GM19372 (cell line): ENCODE data around the gene KCNQ5.

ENCODE experiments used
- ATAC-seq: cut with Tn5 transposase; IDR thresholded peaks from one replicate; pipeline ENCODE4 v1.9.1; 2021; ENCODE audit warnings: mild to moderate bottlenecking, low read depth, moderate library complexity; ENCODE audit not compliant: unreplicated experiment

The KCNQ5 gene

DNA sequence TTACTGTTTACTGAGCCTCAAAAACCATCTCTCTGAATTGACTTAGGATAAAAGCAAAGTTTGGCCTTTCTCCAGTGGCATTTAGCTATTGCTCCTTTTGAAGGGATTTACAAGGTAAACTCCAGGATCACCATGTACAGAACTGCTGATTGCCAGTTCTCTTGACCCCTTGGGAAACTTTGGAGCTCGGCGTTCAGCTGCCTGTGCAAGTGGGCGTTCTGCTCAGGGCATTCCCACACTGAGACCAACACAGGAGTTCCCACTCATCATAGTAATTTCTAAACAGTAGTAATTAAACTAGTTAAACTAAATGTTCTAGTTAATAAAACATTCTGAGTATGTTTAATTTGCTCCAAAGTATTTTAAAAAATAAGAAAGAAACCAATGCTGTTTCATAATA lies 14.9 kb downstream of the KCNQ5 start:
- no peak for ATAC-seq

DNA sequence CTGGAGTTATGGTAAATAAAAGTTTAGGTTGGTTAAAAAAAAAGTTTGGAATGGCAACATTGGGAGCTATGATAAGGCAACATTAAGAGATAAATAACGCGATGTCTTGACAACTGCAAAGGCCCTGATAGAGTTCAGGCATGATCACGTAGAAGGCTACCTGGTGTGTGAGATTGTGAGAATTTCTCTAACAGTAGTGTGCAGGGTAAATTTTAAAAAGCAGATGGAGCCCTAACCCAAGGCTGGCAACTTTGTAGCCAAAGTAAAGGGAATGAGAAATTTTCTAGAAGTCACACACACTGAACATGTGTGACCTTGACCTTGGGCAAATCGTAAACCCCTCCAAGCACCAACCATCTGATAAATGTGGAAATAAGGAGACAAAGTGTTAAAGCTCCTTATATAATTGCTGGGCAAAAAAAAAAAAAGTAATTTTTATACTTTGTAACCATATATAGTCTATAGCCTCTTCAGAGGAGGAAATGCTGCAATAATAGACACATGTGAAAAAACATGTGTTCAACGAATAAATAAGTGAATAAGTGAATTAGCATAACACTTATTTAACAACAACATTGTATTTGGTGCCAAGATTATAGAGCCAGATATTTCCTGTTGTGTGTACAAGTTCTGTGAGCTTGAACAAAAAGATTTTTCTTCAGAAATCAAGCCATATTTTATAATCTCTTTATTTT lies 18.2 kb downstream of the KCNQ5 start:
- no peak for ATAC-seq

DNA sequence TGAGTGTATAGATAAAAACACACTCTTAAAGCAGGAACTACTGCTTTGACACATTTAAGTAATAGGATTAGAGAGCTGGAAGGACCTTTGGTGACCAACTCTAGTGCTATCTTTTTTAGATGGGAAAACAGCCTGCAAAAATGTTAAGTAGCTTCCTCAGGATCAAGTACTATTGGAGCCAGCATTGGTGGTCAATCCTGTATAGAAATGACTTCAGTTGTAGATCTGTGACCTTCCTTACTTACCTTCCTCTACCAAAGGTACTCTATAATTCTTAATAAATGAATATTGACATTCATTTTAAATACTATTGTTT lies 18.7 kb downstream of the KCNQ5 start:
- ATAC-seq = no peak

DNA sequence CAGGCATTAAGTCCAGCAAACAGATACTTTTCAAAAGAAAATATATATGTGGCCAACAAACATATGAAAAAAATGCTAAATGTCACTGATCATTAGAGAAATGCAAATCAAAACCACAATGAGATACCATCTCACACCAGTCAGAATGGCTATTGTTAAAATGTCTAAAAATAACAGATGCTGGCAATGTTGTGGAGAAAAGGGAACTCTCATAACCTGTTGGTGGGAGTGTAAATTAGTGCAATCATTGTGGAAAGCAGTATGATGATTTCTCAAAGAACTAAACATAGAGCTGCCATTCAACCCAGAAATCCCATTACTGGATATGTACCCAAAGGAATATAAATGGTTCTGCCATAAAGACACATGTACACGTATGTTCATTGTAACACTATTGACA lies 20.6 kb downstream of the KCNQ5 start:
- ATAC-seq = no peak

DNA sequence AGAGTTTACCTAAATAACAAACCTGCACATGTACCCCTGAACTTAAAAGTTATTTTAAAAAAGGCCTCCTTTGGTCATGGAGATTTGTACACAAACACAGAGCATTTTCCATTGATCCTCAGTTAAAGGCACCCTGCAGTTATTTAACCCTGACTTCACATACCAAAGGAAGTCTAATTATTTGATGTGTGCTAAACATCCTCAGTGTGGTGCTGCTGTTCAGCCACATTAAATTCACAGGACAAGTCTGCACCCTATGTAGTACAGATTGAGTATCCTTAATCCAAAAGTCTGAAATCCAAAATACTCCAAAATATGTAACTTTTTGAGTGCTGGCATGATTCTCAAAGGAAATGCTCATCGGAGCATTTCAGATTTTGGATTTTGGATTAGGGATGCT lies 21.4 kb downstream of the KCNQ5 start:
- no peak for ATAC-seq

DNA sequence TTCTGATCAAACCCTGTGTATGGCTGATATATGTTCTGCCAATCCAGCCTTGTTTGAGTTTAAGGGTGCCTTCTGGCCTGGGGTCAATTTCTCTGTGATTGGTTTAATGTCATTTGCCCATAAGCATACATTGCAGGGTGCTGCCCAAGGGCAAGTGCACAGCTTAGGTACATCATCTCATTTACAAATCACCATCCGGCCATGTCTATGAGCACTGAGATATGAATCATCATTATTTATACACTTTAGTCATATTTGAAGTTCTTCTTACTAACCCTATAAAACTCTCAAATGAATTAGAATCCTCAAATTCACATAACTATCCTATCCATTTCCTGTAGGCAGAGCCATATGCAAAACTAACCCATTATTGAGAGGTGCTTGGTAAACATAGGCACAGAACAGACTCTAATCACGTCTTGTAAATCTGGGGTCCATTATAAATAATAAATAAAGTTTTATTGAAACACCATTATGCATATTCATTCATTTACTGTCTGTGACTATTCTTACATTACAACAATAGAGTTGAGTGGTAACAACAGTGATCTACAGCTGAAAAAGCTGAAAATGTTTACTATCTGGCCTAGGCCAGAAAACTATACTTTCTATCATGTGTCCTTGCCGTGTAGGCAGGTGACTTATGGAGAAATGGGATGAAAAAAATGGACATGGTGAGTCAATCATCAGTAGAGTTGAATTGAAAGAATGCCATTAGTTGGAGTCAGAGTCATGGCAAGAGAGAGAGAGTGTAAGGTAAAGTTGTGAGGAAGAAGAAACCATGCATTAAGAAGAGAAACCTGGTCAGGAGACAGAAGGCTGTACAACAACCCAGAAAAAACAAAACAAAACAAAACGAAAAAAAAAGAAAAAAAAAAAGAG lies 25.0 kb downstream of the KCNQ5 start:
- no peak for ATAC-seq

DNA sequence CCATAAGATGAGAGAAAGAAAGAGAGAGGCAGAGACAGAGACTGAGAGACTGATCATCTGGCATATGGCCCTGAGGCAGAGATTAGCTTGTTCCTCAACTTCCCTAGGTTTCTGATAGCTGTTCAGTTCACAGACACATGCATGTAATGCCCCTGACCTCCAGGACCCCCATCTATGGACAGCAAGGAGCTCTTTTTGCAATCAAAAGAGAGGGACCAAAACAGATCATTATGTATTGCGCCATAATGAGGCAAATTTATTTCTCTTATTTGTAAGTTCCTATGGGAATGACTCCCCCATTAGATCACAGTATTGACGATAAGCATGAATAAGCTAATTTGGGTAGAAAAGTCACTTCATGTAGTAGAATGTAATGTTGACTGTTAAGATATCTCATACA lies 25.6 kb downstream of the KCNQ5 start:
- no peak for ATAC-seq

DNA sequence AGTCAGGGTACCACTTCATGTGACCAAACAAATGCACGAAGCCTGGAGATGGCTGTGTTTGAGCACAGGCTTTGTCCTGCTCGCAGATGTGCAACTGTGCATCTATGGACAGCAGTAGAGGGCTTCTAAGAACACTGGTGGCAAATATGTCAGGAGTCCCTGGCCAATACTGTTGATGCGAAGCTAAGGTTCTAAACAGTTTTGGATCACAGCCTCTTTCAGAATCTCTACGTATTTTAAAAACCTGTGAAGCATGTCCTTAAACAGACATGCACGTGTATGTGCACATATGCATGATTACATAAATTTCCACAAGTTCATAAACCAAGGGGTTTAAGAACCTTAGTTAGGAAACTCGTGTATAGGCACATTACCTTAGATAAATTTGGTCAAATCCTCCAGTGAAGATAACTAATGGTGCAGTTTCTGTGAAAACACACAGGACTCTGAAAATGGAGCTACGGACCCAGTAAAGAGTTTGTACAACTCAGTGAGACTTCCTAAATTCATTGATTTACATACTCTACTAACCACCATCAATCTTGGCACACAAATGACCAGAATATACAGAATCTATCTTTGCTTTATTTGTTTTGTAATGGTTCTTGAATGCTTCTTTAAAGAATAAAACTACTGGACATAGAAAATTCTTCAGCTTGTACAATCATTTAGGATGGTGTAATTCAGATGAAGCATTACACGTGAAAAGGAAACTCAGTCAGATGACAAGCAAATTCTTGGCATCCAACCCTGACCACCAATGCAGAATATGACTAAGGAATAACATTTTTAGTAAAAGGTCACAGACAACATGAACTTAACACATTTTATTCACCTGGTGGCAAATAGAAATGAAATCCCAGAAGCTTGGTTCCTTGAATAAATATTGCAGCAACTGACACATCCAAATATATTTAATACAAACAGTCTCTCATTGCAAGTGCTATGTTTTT lies 27.4 kb downstream of the KCNQ5 start:
- peak; percentile 52 for ATAC-seq

DNA sequence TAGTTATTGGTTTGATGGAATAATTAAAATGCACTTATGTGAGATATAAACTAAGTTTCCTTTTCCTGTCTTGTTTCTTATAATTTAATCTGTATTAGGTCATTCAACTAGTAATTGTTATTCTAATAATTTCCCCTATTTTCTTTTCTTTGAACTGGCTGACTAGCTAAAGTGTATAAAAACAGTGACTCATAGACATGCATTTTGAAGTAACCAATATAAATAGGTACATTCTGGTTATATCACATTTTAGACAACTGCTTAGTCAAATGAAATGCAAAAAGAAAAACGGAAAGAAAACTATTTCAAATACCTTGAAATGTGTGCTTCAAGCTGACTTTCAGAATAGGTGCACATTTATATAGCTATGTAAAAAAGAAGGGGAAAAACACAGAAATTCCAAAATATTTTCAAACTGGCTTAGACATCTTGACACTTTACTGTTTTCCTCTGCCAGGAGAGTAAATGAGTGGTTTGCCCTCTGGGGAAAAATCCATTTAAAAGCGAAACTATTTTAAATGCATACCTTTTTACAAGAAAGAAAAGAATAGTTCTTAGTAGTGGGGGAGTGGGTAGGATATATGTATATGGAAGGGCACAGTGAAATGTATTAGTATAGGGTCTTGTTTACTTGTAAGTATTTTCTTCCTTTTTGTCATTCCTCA lies 28.3 kb downstream of the KCNQ5 start:
- ATAC-seq = no peak

DNA sequence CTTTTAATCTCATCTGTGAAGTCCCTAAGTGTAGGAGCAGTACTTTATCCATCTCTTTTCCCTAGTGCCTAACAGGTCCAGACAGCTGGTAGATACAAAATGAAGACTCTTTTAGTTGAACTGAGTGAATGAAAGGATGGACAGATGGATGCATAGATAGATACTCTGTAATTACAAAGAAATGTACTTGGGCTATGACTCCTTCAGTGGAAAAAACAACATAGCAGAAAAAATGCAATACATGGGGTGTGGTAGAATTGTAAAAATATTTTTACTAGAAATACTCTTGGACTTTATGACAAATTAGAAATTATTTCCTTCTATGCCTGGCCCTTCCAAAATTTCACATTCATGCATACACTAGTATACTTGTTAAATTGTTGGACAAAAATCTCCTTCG lies 29.3 kb downstream of the KCNQ5 start:
- no peak for ATAC-seq

DNA sequence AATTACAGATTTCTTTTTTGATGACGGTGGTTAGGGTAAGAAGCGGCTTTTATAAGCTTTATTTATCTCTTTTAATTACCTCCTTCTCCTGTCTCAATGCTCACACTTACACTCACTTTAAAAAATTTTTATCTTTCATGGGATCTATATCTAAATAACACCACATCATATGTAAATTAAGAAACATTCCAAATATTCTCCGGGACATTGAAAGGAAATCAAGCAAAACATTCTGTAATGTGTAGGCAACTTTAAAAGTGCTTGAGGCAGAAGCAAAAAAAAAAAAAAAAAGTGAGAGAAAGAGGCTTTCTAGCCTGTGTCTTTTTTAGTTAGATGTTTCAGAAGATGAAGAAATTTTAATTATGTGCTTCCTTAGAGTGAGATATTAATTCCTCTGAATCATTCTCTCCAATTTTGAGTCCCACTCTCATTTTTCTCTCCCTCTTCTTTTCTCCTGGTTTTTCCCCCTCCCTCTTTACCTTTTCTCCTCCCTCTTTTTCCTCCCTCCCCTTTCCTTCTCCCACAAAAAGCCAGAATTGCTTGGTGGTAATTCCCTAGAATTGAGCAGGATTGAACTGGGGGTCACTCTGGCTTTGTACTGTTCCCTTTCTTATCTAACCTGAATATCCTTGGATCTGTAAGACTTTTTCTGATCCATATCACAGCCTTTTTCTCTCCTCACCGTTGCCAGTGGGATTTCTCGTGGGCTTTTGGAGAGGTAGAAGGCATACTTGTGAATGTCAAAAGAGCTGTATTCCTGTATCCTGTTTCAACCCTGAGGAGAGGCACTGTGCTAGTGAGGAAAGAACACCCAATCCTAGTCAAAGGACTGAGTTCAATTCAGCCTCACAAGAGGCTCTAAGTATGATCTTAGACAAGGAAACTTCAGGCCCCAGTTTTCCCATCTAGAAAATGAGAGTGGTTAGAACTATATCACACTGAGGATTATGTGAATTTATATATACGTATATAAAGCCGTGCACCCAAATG lies 30.4 kb downstream of the KCNQ5 start:
- no peak for ATAC-seq

DNA sequence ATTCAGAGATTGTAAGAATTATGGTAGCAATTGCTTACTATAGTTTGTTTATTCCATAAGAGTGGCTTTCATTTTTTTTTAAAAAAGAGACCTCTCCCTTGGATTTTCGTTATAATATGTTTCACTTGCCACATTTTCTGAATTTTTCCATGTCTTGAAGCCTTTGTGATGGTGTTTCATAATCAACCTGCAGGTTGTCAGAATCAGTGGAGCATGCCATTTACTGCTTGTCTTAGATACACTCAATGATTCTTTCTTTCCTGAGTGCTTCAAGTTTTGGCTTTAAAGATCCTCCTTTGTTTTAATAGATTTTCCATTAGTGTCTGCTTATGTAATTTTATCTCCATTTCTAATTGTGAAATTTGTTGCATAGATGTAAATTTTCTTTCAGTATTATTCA lies 31.2 kb downstream of the KCNQ5 start:
- ATAC-seq = no peak

DNA sequence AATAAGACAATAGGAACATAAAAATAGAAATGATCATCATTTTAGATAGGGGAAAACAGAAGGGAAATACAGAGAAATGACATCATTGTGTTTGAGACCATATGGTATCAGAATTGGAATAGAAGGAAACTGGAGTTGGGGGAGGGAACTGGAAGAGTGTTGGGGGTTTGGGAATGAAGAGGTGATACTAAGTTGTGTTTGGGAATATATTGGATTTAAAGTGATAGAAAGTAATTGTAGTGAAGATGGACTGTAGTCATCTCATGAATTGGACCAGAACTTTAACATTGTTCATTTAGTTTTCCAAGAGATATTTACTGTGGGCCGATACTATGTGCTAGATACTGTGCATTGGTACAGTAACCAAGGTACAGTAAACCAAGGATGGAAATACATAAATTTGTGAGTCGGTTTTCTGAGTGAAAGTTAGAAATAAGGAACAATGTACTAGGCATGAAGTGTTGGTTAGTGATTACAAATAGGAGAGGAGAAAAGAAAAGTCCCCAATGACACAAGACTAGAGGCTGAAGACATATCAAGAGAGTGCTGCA lies 32.3 kb downstream of the KCNQ5 start:
- peak; percentile 71 for ATAC-seq

DNA sequence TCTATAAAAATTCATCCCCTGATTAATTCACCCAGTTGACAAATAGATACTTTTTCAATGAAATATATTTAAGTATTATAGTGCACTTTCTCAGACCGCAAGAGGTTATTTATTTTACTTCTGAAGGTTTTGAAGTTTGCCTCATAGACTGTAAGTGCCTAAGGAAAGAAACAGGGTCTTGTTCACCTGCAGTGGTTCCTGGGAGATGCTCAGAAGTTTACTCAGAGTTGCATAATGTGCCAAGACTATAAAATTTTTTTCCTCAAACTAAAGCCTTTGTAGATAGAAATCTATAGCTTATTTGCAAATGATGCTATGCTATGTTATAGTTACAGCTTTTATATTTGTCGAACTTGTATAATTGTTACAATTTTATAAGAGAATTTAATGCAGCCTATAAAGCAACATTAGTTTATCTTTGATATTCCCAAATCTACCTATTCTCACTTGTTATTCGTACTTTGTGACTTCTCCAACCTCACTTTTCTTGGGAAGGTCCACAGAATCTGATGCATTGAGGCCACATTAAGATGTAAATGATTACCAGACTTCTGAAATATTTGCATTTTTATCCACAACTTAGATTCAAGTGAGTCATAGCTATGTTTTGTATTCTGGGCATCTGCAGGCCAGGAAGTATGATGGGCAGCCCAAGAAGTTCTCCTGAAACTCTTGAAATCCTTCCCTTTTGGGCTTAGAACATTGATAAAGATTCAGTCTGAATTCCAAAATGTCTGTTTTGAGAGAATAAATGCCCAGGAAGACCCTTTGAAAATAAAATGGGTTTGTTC lies 35.7 kb downstream of the KCNQ5 start:
- ATAC-seq = no peak

DNA sequence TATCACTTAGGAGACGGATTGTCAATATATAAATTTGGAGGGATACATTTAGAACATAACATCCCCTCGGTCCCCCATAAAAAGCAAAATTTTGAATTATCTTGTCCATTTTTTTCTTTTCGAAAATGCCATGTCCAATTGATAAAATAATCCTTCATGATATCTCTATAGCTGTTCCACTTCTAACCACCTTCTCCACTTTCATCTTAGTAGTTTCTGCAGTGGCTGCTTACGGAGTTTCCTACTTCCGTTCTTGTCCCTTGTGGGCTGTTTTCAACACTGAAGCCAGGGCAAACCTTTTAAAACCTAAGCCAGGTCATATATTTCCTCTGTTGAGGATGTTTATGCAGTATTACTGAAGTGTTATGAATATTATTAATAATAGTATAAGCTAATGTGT lies 37.9 kb downstream of the KCNQ5 start:
- ATAC-seq = no peak

DNA sequence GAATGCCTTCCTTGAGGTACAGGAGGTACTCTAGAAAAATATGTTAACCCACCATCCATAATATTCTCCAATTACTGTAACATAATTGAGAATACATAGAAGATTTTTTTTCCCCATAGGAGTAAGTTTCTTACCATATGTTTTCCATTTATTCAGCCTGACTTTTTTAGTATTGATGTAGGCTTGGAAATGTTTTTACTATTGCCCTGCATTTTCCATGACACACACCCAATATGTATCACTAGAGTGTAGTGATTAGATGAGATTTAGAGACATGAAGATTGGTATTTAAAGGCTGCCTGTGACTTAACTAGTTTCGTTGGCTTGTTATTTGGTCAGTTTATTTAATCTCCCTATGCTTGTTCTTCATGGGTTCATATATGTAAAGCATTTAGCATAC lies 39.5 kb downstream of the KCNQ5 start:
- ATAC-seq = no peak

DNA sequence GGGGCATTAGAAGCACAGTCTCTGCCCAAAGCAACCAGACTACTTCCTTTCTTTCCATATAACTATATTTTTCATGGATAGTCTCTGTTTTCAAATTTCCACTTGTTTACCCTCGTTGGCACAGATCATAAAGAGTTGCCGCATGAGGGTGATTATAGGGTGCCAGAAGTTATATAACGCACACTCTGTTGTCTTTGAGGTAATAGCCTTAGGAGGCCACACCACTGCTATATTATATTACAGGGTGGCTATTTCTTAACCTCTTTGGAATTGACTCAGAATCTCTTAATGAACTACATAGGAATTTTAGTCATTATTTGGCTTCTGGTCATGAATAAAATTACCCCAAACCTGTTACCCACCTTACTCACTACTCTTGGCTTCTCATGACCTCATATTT lies 43.7 kb downstream of the KCNQ5 start:
- ATAC-seq = no peak

DNA sequence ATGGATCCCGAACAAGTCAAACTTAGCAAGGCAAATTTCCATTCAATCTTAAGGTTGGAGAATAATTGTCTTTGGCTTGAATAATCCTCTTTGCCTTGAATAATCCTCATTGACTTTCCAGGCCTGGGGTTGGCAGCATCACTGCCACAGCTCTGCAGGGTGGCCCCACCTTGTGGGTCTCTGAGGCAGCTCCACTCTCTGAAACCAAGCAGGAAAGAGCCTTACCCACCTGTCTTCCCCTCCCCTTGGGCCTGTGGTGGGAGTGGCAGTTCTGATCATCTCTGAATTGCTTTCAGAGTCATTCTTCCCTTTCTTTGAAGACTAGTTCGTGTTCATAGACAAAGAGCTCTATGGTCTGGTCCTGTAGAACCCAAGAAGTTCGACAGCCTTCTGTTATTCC lies 47.5 kb downstream of the KCNQ5 start:
- no peak for ATAC-seq
